BE2C (cell line): ENCODE data around the gene CRNKL1. TPM values are rescaled to one million over a fixed set of nuclear protein-coding genes. Genes with fewer than 3 reads are reported as not detected.

ENCODE experiments used
- DNase-seq: peaks from one replicate; pipeline ENCODE4 v3.0.0-alpha.2; 2020
- H3K27me3 ChIP-seq: fragments of 250-450 bp; sonication (Bioruptor Pico); 2 replicates; pipeline ENCODE4 v1.5.1; 2020; ENCODE audit warnings: mild to moderate bottlenecking
- H3K36me3 ChIP-seq: fragments of 250-450 bp; sonication (Bioruptor Pico); 2 replicates; pipeline ENCODE4 v1.5.1; 2020; ENCODE audit warnings: mild to moderate bottlenecking
- H3K4me1 ChIP-seq: fragments of 250-450 bp; sonication (Bioruptor Pico); 2 replicates; pipeline ENCODE4 v1.5.1; 2020
- H3K4me3 ChIP-seq: 2 replicates; pipeline ENCODE4 v1.5.1; 2011; ENCODE audit warnings: low read depth, low read length
- H3K9me3 ChIP-seq: fragments of 250-450 bp; sonication (Bioruptor Pico); 2 replicates; pipeline ENCODE4 v1.5.1; 2020
- polyA plus RNA-seq: library from polyadenylated mRNA; unstranded; fragments of >200 nt; gene quantifications from one replicate; pipeline ENCODE4 v1.2.1, GENCODE V29; 2012; ENCODE audit warnings: low read depth, missing spikeins; ENCODE audit not compliant: insufficient read length, insufficient read depth
- TF ChIP-seq, protein P1 (sequence below): IDR thresholded peaks from 2 replicates; pipeline ENCODE4 v1.5.1; 2012; ENCODE audit warnings: mild to moderate bottlenecking, low read depth, low read length

Gene CRNKL1
- polyA plus RNA-seq: 19.6 TPM

DNA sequence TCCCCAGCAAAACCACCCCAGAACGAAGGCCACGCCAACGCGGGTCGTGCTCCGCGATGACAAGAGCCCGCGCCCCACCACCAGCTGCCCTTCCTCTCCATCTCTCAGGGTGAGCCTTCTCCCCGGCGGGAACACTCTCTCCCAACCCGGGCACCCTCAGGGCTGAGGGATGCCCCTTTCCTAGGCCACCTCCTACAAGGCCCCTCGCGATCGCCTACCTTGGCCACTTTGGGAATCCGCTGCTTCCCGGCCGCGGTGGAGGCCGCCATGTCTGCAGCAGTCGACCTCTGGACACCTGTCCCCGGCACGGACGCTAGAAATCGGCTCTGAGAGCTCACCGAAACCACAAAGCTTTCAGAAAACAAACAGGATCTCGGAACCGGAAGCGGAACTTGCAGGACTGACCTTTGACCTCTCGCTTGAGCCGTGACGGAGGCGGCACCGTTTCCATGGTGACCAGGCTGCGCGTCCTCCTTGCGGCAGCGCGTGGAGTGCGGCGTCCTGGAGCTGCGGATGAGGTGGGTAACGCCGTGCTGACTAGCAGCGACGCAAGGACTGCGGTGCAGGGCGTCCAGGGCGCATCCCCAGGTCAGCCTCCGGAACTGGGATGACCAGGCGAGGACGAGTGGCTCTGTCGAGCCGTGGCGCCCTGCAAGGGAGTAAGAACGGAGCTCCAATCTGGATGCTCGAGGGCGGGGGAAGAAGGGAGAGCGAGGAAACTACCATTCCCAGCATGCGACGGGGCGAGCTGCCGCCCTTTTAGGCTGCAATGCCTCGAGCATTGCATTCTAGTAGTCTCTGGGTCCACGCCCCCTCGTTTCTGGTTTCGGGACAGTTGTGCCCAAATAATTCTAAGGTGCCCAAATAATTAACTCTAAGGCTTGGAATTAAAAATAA is at the start of gene CRNKL1, which contains the start of gene CFAP61:
Gene CRNKL1, minus strand, starts transcription at position 393 of the 897 bp plus-strand sequence. Its CDS starts 124 bp downstream, at position 269.
Gene CFAP61, plus strand, starts transcription at position 459 of the 897 bp plus-strand sequence. CDS start 4,122 bp downstream, outside the sequence.
- TF ChIP-seq, protein P1, sequence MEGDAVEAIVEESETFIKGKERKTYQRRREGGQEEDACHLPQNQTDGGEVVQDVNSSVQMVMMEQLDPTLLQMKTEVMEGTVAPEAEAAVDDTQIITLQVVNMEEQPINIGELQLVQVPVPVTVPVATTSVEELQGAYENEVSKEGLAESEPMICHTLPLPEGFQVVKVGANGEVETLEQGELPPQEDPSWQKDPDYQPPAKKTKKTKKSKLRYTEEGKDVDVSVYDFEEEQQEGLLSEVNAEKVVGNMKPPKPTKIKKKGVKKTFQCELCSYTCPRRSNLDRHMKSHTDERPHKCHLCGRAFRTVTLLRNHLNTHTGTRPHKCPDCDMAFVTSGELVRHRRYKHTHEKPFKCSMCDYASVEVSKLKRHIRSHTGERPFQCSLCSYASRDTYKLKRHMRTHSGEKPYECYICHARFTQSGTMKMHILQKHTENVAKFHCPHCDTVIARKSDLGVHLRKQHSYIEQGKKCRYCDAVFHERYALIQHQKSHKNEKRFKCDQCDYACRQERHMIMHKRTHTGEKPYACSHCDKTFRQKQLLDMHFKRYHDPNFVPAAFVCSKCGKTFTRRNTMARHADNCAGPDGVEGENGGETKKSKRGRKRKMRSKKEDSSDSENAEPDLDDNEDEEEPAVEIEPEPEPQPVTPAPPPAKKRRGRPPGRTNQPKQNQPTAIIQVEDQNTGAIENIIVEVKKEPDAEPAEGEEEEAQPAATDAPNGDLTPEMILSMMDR: 0 out of 2 replicates have a peak, but pooled peaks have one; percentile 2
- H3K9me3 ChIP-seq: no peaks in the 10 kb centered on the region
- H3K27me3 ChIP-seq: no peaks in the 10 kb centered on the region
- DNase-seq: peak; percentile 97
- H3K4me1 ChIP-seq: no peaks in the 10 kb centered on the region
- H3K36me3 ChIP-seq: peaks cover 20% of the 10 kb centered on the region
- H3K4me3 ChIP-seq: peak within 1 kb of the TSS; percentile 97

DNA sequence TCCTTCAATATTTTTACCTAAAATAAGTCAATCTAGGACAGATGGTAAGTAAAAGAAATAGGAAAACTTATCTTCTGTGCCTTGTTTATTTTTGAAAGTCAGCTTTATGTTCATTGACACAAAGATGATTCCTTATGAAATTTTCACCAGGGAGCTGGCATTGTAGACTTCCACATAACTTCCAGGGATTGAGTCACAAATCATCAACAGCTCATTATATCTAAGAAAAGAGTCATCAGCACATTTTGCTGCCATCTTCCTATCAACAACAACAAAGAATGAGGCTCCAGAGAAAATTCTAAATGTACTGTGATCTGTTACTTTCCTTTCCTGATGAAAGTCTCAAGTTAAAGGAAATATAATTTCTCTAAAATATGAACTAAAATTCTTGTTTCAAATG is 48.6 kb upstream of the CRNKL1 start:
- no peaks in the 10 kb centered on the region for H3K27me3 ChIP-seq
- no peak overlapping the region for H3K4me3 ChIP-seq
- DNase-seq: no peak
- no peaks in the 10 kb centered on the region for H3K9me3 ChIP-seq
- no peaks in the 10 kb centered on the region for H3K36me3 ChIP-seq
- TF ChIP-seq, protein P1: no peak
- no peaks in the 10 kb centered on the region for H3K4me1 ChIP-seq

DNA sequence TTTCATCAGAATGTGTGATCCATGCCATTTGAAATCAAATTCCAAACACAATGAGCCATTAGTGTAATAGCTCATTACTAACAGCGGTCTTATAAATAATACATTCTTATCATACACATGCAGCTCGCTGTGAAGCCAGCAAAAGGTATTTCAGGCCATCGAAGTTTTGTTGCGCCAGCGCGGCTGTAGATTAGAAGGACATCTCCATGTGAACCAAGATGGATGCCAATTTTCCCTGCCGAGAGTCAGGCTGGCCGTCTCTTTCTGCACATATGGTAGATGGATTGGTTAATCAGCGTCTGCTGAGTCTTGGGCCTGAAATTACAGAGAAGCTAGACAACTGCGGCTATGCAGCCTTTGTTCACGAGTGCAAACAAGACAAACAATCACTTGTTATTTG is 44.2 kb upstream of the CRNKL1 start:
- TF ChIP-seq, protein P1: no peak

DNA sequence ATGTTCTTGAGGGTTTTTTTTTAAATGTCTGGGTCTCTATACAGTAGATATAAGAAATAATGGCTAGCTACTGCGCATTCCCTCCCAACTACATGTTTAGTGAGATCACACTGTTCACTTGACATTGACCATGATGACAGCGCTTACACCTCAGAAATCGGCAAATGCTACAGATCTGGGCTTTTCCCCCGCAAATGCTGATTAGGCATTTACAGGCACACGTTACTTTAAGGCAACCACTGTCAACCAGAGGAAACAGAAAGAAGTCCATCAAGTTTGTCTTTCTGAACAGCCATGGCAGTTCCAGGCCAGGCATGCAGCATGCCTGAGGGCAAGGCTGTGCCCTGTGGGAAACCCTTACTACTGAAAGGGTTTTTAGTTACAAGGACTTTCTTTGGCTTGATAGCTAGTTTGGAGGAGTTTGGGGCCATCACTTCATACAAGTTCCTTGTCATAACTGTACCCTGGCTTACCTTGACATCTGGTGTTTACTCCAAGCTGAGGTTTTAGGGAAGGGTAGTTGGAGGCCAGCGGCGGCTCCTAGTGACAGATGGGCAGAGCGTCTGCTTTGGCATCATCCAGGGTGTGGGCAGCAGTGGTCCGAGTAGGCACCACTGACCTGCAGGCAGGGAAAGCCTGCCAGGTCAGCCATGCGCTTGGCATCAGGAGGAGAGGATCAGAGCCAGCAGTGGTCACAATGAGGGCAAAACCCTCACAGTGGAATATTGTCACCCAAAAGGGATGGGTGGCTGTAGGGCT is 43.0 kb upstream of the CRNKL1 start:
- DNase-seq: no peak
- H3K9me3 ChIP-seq: no peaks in the 10 kb centered on the region
- TF ChIP-seq, protein P1: no peak
- H3K27me3 ChIP-seq: no peaks in the 10 kb centered on the region
- H3K4me3 ChIP-seq: no peak overlapping the region
- no peaks in the 10 kb centered on the region for H3K4me1 ChIP-seq
- H3K36me3 ChIP-seq: no peaks in the 10 kb centered on the region

More for the DNA sequence above, 44.2 kb upstream of the CRNKL1 start:
- Histone ChIP-seq H3K9me3 (no peaks in the 10 kb centered on the region), H3K4me3 (no peak overlapping the region), H3K4me1 (no peaks in the 10 kb centered on the region), H3K27me3 (no peaks in the 10 kb centered on the region), H3K36me3 (no peaks in the 10 kb centered on the region)
- DNase-seq: no peak

DNA sequence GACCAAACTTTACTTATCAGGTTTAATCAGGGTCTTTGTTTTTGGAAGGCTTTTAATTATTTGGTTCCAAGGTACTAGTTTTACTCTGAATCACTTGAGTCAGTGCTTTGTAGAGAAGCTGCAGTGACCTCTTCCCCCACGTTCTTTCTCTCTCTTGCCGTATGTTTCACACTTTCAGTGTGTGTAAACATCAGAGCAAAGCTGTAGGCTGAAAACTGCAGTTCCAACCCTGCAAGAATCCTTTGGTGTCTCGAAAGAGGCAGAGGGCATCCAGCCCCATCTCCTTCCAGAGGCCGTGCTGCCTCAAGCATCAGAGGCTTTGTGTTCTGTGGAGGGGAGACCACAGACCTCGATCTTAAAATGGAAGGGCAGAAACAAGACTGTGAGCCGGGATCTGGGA is 42.1 kb upstream of the CRNKL1 start:
- H3K4me1 ChIP-seq: no peaks in the 10 kb centered on the region
- no peak for DNase-seq
- TF ChIP-seq, protein P1: no peak
- no peaks in the 10 kb centered on the region for H3K9me3 ChIP-seq
- H3K4me3 ChIP-seq: no peak overlapping the region
- H3K27me3 ChIP-seq: no peaks in the 10 kb centered on the region
- H3K36me3 ChIP-seq: no peaks in the 10 kb centered on the region
